H1 (cell line): ENCODE measurements around the gene TMEM82. TPM values are rescaled to one million over a fixed set of nuclear protein-coding genes. Genes with fewer than 3 reads are reported as not detected.

ENCODE experiments used
- CTCF ChIA-PET: fragments of 300-600 bp; sonication (Branson Sonifier 250); formaldehyde crosslinking; loops from one replicate; lab custom pipeline; 2021; ENCODE audit not compliant: partially characterized antibody; lab: Charles Lee
- POLR2A ChIA-PET: fragments of 300-600 bp; sonication (Branson Sonifier 250); formaldehyde crosslinking; loops from one replicate; lab custom pipeline; 2021; ENCODE audit warnings: inconsistent platforms; ENCODE audit not compliant: partially characterized antibody; lab: Charles Lee
- DNase-seq, 2 experiments: peaks; one replicate each; pipeline versions ENCODE4 v3.0.0 to v3.0.0-alpha.2; 2010 to 2022; ENCODE audit warnings: low spot score in 2 of 2, low read depth in 1 of 2, mixed read lengths in 1 of 2
- FAIRE-seq: peaks from 2 replicates; lab custom pipeline; 2011; peaks lifted over from hg19 to GRCh38; lab: Jason Lieb, UNC
- H2AFZ ChIP-seq: 2 replicates; pipeline ENCODE4 v1.8.1; 2012; ENCODE audit warnings: low read length, inconsistent platforms
- H2AK5ac ChIP-seq: 2 replicates; pipeline ENCODE4 v1.6.1; 2013; ENCODE audit warnings: low read depth, low read length
- H2BK120ac ChIP-seq: replicated peaks from 2 replicates; pipeline ENCODE3; 2013; ENCODE audit warnings: low read depth, low read length, inconsistent platforms
- H2BK12ac ChIP-seq: 2 replicates; pipeline ENCODE4 v1.6.1; 2013; ENCODE audit warnings: low read depth, low read length
- H2BK15ac ChIP-seq: 2 replicates; pipeline ENCODE4 v1.6.1; 2013; ENCODE audit warnings: low read length
- H2BK20ac ChIP-seq: 2 replicates; pipeline ENCODE4 v1.6.1; 2013; ENCODE audit warnings: low read length
- H2BK5ac ChIP-seq: 2 replicates; pipeline ENCODE4 v1.6.1; 2013; ENCODE audit warnings: low read depth, low read length
- H3K14ac ChIP-seq: 2 replicates; pipeline ENCODE4 v1.6.1; 2013; ENCODE audit warnings: inconsistent platforms; ENCODE audit not compliant: insufficient read length
- H3K18ac ChIP-seq: 2 replicates; pipeline ENCODE4 v1.6.1; 2013; ENCODE audit warnings: low read length; ENCODE audit errors: extremely low read depth
- H3K23ac ChIP-seq: 2 replicates; pipeline ENCODE4 v1.6.1; 2013; ENCODE audit warnings: inconsistent platforms; ENCODE audit not compliant: insufficient read length
- H3K23me2 ChIP-seq: 2 replicates; pipeline ENCODE4 v1.6.1; 2013; ENCODE audit warnings: low read depth, low read length
- H3K27ac ChIP-seq: 2 replicates; pipeline ENCODE4 v1.6.1; 2011; ENCODE audit warnings: low read depth, low read length, inconsistent platforms
- H3K27me3 ChIP-seq, 4 experiments: replicated peaks in 1 of 4; 1 replicate in 1 of 4; 2 replicates in 3 of 4; pipeline versions ENCODE4 v1.6.1 to v1.8.1; 2011 to 2013; ENCODE audit warnings: low read length in 3 of 4, mild to moderate bottlenecking in 3 of 4, inconsistent platforms in 2 of 4, mixed read lengths in 2 of 4, moderate library complexity in 1 of 4; ENCODE audit not compliant: control insufficient read depth in 3 of 4, insufficient read depth in 3 of 4; ENCODE audit errors: extremely low read depth in 1 of 4
- H3K36me3 ChIP-seq, 4 experiments: 2 replicates each; pipeline versions ENCODE4 v1.6.1 to v1.8.1; 2011 to 2013; ENCODE audit warnings: mild to moderate bottlenecking in 4 of 4, low read length in 3 of 4, moderate library complexity in 2 of 4, control low read depth in 1 of 4, inconsistent platforms in 1 of 4; ENCODE audit not compliant: insufficient read depth in 4 of 4, control insufficient read depth in 2 of 4
- H3K4ac ChIP-seq: replicated peaks from 2 replicates; pipeline ENCODE3; 2013; ENCODE audit warnings: low read length, low read depth, mixed read lengths, inconsistent platforms; ENCODE audit not compliant: insufficient read length
- H3K4me1 ChIP-seq, 4 experiments: replicated peaks in 1 of 4; 1 replicate in 1 of 4; 2 replicates in 3 of 4; pipeline versions ENCODE4 v1.6.1 to v1.8.1; 2011 to 2013; ENCODE audit warnings: low read length in 3 of 4, inconsistent platforms in 2 of 4, mixed read lengths in 1 of 4; ENCODE audit not compliant: insufficient read depth in 4 of 4, control insufficient read depth in 3 of 4
- H3K4me2 ChIP-seq, 2 experiments: 2 replicates each; pipeline versions ENCODE4 v1.6.1 to v1.8.1; 2011 to 2013; ENCODE audit warnings: low read depth in 2 of 2, low read length in 2 of 2, control low read depth in 1 of 2, inconsistent platforms in 1 of 2, mild to moderate bottlenecking in 1 of 2; ENCODE audit not compliant: insufficient read depth in 1 of 2
- H3K4me3 ChIP-seq, 4 experiments: fragments of 200-600, 300-600 bp in 1 of 4; sonication (generic), shearing (Covaris generic), sonication (Bioruptor Twin) in 1 of 4; 2 replicates each; pipeline versions ENCODE4 v1.5.1 to v1.8.1; 2011 to 2016; ENCODE audit warnings: low read length in 4 of 4, low read depth in 3 of 4, control low read depth in 2 of 4, inconsistent platforms in 2 of 4, mild to moderate bottlenecking in 2 of 4, mixed read lengths in 1 of 4, moderate library complexity in 1 of 4; ENCODE audit not compliant: insufficient read depth in 2 of 4; ENCODE audit errors: extremely low read depth in 1 of 4
- H3K56ac ChIP-seq: replicated peaks from 2 replicates; pipeline ENCODE3; 2013; ENCODE audit warnings: low read depth, mild to moderate bottlenecking, mixed read lengths, low read length, inconsistent platforms; ENCODE audit not compliant: insufficient read length
- H3K79me1 ChIP-seq: 2 replicates; pipeline ENCODE4 v1.6.1; 2013; ENCODE audit warnings: low read depth, low read length, control low read depth
- H3K79me2 ChIP-seq, 2 experiments: 2 replicates each; pipeline versions ENCODE4 v1.6.1 to v1.8.1; 2012 to 2013; ENCODE audit warnings: low read length in 2 of 2, mild to moderate bottlenecking in 2 of 2, inconsistent platforms in 1 of 2; ENCODE audit not compliant: insufficient read depth in 2 of 2, control insufficient read depth in 1 of 2
- H3K9ac ChIP-seq, 4 experiments: replicated peaks in 1 of 4; 1 replicate in 1 of 4; 2 replicates in 3 of 4; pipeline versions ENCODE4 v1.6.1 to v1.8.1; 2011 to 2013; ENCODE audit warnings: low read depth in 3 of 4, low read length in 3 of 4, control low read depth in 2 of 4, mild to moderate bottlenecking in 2 of 4, moderate library complexity in 2 of 4, inconsistent platforms in 1 of 4; ENCODE audit errors: extremely low read depth in 1 of 4
- H3K9me3 ChIP-seq, 2 experiments: 2 replicates each; pipeline versions ENCODE4 v1.6.1 to v1.8.1; 2012 to 2013; ENCODE audit warnings: mild to moderate bottlenecking in 2 of 2, moderate library complexity in 2 of 2, control low read depth in 1 of 2, inconsistent platforms in 1 of 2, low read depth in 1 of 2, low read length in 1 of 2, mixed read lengths in 1 of 2; ENCODE audit not compliant: insufficient read depth in 2 of 2
- H4K20me1 ChIP-seq, 2 experiments: replicated peaks in 1 of 2; 2 replicates each; pipeline versions ENCODE3 to v1.8.1; 2011 to 2013; ENCODE audit warnings: inconsistent platforms in 2 of 2, low read length in 2 of 2, mild to moderate bottlenecking in 1 of 2; ENCODE audit not compliant: insufficient read depth in 2 of 2, control insufficient read depth in 1 of 2
- H4K5ac ChIP-seq: 2 replicates; pipeline ENCODE4 v1.6.1; 2013; ENCODE audit warnings: low read length, low read depth, mixed read lengths, inconsistent platforms; ENCODE audit not compliant: insufficient read length
- H4K8ac ChIP-seq: 2 replicates; pipeline ENCODE4 v1.8.0; 2013; ENCODE audit warnings: mild to moderate bottlenecking, moderate library complexity, low read length, inconsistent platforms; ENCODE audit not compliant: insufficient read depth; ENCODE audit errors: extremely low read depth
- H4K91ac ChIP-seq: replicated peaks from 2 replicates; pipeline ENCODE3; 2013; ENCODE audit warnings: low read length, mixed read lengths, inconsistent platforms; ENCODE audit not compliant: insufficient read length
- ASH2L ChIP-seq: fragments of 200-600, 300-600 bp; sonication (generic); IDR thresholded peaks from one replicate; pipeline ENCODE4 v1.7.1; 2017; ENCODE audit warnings: low read length
- BCL11A ChIP-seq, 2 experiments: IDR thresholded peaks; one replicate each; pipeline ENCODE4 v1.6.1; 2011; ENCODE audit warnings: low read depth in 2 of 2, low read length in 2 of 2, mild to moderate bottlenecking in 2 of 2
- HDAC2 ChIP-seq, 2 experiments: fragments of 300-600 bp in 1 of 2; sonication (generic) in 1 of 2; IDR thresholded peaks; 2 replicates each; pipeline ENCODE4 v1.6.1; 2011 to 2012; ENCODE audit warnings: low read depth in 2 of 2, low read length in 2 of 2, mild to moderate bottlenecking in 2 of 2, moderate library complexity in 2 of 2, borderline replicate concordance in 1 of 2, inconsistent platforms in 1 of 2
- KDM5A ChIP-seq: fragments of 200-600 bp; IDR thresholded peaks from 2 replicates; pipeline ENCODE4 v1.7.1; 2012; ENCODE audit warnings: mild to moderate bottlenecking, low read length, inconsistent platforms, mixed read lengths
- NRF1 ChIP-seq: IDR thresholded peaks from 2 replicates; pipeline ENCODE4 v1.6.1; 2011; ENCODE audit warnings: mild to moderate bottlenecking, low read depth, low read length, improper control_type of control experiment
- PHF8 ChIP-seq: fragments of 200-600 bp; sonication (generic); conservative IDR thresholded peaks from 2 replicates; pipeline ENCODE4 v1.7.1; 2012; ENCODE audit warnings: low read depth, mild to moderate bottlenecking, inconsistent platforms, low read length, moderate library complexity
- POLR2AphosphoS5 ChIP-seq: IDR thresholded peaks from 2 replicates; pipeline ENCODE4 v1.6.1; 2011; ENCODE audit warnings: low read depth, low read length
- POU5F1 ChIP-seq: IDR thresholded peaks from 2 replicates; pipeline ENCODE4 v1.6.1; 2011; ENCODE audit warnings: low read depth, mild to moderate bottlenecking, low read length, moderate library complexity
- WGBS, 2 experiments: shearing (Covaris generic) in 1 of 2; methylation state at CpG; one replicate each; pipeline versions ENCODE4 v1.1.6 to v1.1.7; 2013 to 2015; ENCODE audit warnings: low lambda C conversion rate in 2 of 2, mixed read lengths in 2 of 2, inconsistent platforms in 1 of 2, low coverage in 1 of 2, missing lambda C conversion rate in 1 of 2; ENCODE audit not compliant: insufficient replicate concordance in 2 of 2, insufficient coverage in 1 of 2, insufficient read length in 1 of 2; ENCODE audit errors: extremely low coverage in 1 of 2, missing lambda C conversion rate in 1 of 2; 5-methylcytosine and 5-hydroxymethylcytosine counted together
- polyA plus RNA-seq, 7 experiments: library from polyadenylated mRNA; depleted of rRNA in 3 of 7; stranded (reverse) in 5 of 7; unstranded in 2 of 7; fragments of >200 nt in 5 of 7; fragments of 200-250 nt in 2 of 7; gene quantifications; 1 replicate in 5 of 7; 2 replicates in 1 of 7; 4 replicates in 1 of 7; pipeline versions ENCODE4 v1.2.1 to v1.2.3, GENCODE V29; 2011 to 2013; ENCODE audit warnings: missing spikeins in 2 of 7, mixed read lengths in 2 of 7
- total RNA-seq: library from RNA; stranded (reverse); fragmentation: NEBNext Ultra II Directional; extraction: Animal tissue kit (Norgen Biotek cat#: 25700); gene quantifications from 2 replicates; pipeline ENCODE4 v1.2.1, GENCODE V29; 2021
- TF ChIP-seq, protein P1 (sequence below): IDR thresholded peaks from 2 replicates; pipeline ENCODE4 v1.6.1; 2011; ENCODE audit warnings: low read depth, mild to moderate bottlenecking, low read length; ENCODE audit not compliant: insufficient read depth

The TMEM82 gene
- total and polyA plus RNA-seq, 2 of the 8 experiments (the other 6 are each of a cell fraction or from before 2014, with no cell fraction given), result 0.32 to 2.1 TPM

DNA sequence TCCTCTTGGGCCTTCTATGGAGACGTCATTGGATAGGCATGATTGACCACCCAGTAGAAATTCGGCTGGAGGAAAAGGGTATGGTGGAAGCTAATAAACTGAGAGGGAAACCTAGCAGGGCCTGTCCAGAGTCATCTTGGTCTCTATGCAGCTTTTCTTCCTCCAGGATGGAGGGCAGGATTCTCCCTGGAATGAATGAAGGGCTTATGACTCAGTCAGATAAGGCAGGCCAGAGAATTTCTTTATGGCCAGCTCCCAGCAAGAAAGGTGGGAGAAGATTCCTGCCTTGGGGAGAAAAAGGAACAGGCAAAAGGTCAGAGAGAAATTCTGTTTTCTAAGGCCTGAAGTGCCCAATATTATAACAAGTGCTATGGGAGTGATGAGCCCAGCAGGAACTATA lies 33.4 kb downstream of the TMEM82 start:
- no peak overlapping the region for H2AK5ac ChIP-seq
- no peaks in the 10 kb centered on the region for H3K23me2 ChIP-seq
- no peak overlapping the region for H4K91ac ChIP-seq
- no peaks in the 10 kb centered on the region for H3K4me1 ChIP-seq
- POLR2A ChIA-PET, result interaction anchor here (0.6 to 6.3 kb wide), 8 partner anchors 10 to 186 kb away, joined by 3 to 33 read pairs (median 4); no protein-coding TSS in a partner anchor
- no peak overlapping the region for H2BK15ac ChIP-seq
- H3K4me2 ChIP-seq, result no peak overlapping the region
- no peak overlapping the region for H3K18ac ChIP-seq
- H3K79me2 ChIP-seq, result no peaks in the 10 kb centered on the region
- no peak overlapping the region for H3K4me3 ChIP-seq
- H2BK120ac ChIP-seq, result no peak overlapping the region
- H3K27ac ChIP-seq, result no peak overlapping the region
- H3K79me1 ChIP-seq, result 0 out of 2 replicates have a peak, but pooled peaks cover 3% of the 10 kb centered on the region
- CTCF ChIA-PET, result interaction anchor here (0.7 to 1.0 kb wide), 2 partner anchors 15 to 17 kb away, joined by 3 read pairs; no protein-coding TSS in a partner anchor
- H2BK20ac ChIP-seq, result no peak overlapping the region
- no peak overlapping the region for H4K5ac ChIP-seq
- H4K8ac ChIP-seq, result no peak overlapping the region
- peaks cover 3 to 6% of the 10 kb centered on the region in 2 experiments for H4K20me1 ChIP-seq
- no peak overlapping the region for H3K4ac ChIP-seq
- DNase-seq (no peak), FAIRE-seq (no peak)
- no peak overlapping the region for H2BK12ac ChIP-seq
- H3K14ac ChIP-seq, result no peak overlapping the region
- TF ChIP-seq POLR2AphosphoS5 (no peak), ASH2L (no peak), KDM5A (no peak), NRF1 (no peak), HDAC2 (IDR thresholded peaks at IDR 0.05; ENCODE audit: borderline replicate concordance in 1 of 2, low read depth in 2 of 2, low read length in 2 of 2) (no peak), PHF8 (no peak), BCL11A (IDR thresholded peaks at IDR 0.05; ENCODE audit: low read depth in 2 of 2, low read length in 2 of 2) (no peak), POU5F1 (no peak)
- TF ChIP-seq, protein P1, sequence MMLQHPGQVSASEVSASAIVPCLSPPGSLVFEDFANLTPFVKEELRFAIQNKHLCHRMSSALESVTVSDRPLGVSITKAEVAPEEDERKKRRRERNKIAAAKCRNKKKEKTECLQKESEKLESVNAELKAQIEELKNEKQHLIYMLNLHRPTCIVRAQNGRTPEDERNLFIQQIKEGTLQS, result no peak
- H3K27me3 ChIP-seq, result no peaks in the 10 kb centered on the region
- 92% methylated on average over 2 of the region's 2 CpGs; no CpG with 5 or more reads in 1 of the 2 experiments for WGBS, 2 experiments
- H3K36me3 ChIP-seq, result peaks cover 31 to 82% (median 60%) of the 10 kb centered on the region in 4 experiments
- H3K23ac ChIP-seq, result no peak overlapping the region
- H3K9ac ChIP-seq, result no peak overlapping the region
- no peaks in the 10 kb centered on the region for H3K9me3 ChIP-seq
- H2AFZ ChIP-seq, result no peak overlapping the region
- no peak overlapping the region for H2BK5ac ChIP-seq
- no peak overlapping the region for H3K56ac ChIP-seq
